Hindlimb muscle (tissue), 1 donor: Measurements from ENCODE around the gene RB1. TPM values are rescaled to one million over a fixed set of nuclear protein-coding genes. Genes with fewer than 3 reads are reported as not detected.
A peak's percentile ranks its signal among the peaks of the same experiment; 100 is the strongest.

Source experiments
- DNase-seq: peaks from one replicate; pipeline ENCODE4 v3.0.0-alpha.2; 2013
- polyA plus RNA-seq: library from polyadenylated mRNA; unstranded; fragments of 120-200 nt; gene quantifications from one replicate; pipeline ENCODE4 v1.2.1, GENCODE V29; 2013; ENCODE audit not compliant: insufficient read length

The RB1 gene
- polyA plus RNA-seq: 64.1 TPM

- DNase-seq: peak; percentile 93
Observed at GRCh38 chr13:48303359-48304142, at the start of gene RB1. Gene RB1 (plus strand): TSS chr13:48303751. CDS start chr13:48303913, 162 bp downstream.

GRCh38 chr13:48253849-48254248 is 49.7 kb upstream of the RB1 start:
- no peak for DNase-seq

- no peak for DNase-seq
Observed at GRCh38 chr13:48255090-48255489, 48.5 kb upstream of the RB1 start.

- DNase-seq: no peak
Observed at GRCh38 chr13:48255954-48256353, 47.6 kb upstream of the RB1 start.

- no peak for DNase-seq
Observed at GRCh38 chr13:48258002-48258401, 45.5 kb upstream of the RB1 start.

GRCh38 chr13:48258430-48258829 is 45.1 kb upstream of the RB1 start:
- no peak for DNase-seq

- DNase-seq: no peak
Observed at GRCh38 chr13:48260970-48261369, 42.6 kb upstream of the RB1 start.

GRCh38 chr13:48263196-48263595 is 40.4 kb upstream of the RB1 start:
- DNase-seq: no peak

GRCh38 chr13:48264058-48264457 is 39.5 kb upstream of the RB1 start:
- no peak for DNase-seq

- no peak for DNase-seq
Observed at GRCh38 chr13:48265217-48265815, 38.2 kb upstream of the RB1 start.

- no peak for DNase-seq
Observed at GRCh38 chr13:48266150-48266549, 37.4 kb upstream of the RB1 start.

- no peak for DNase-seq
Observed at GRCh38 chr13:48266701-48267639, 36.6 kb upstream of the RB1 start.

- DNase-seq: no peak
Observed at GRCh38 chr13:48268019-48268418, 35.5 kb upstream of the RB1 start.

GRCh38 chr13:48273346-48273745 is 30.2 kb upstream of the RB1 start:
- DNase-seq: no peak

GRCh38 chr13:48275507-48275906 is 28.0 kb upstream of the RB1 start:
- DNase-seq: no peak

GRCh38 chr13:48278806-48279205 is 24.7 kb upstream of the RB1 start:
- no peak for DNase-seq

GRCh38 chr13:48281556-48281955 is 22.0 kb upstream of the RB1 start:
- DNase-seq: no peak

GRCh38 chr13:48291730-48292129 is 11.8 kb upstream of the RB1 start:
- no peak for DNase-seq

- no peak for DNase-seq
Observed at GRCh38 chr13:48292650-48293049, 10.9 kb upstream of the RB1 start.

GRCh38 chr13:48294653-48295052 is 8.9 kb upstream of the RB1 start:
- DNase-seq: no peak

- no peak for DNase-seq
Observed at GRCh38 chr13:48295271-48295670, 8.3 kb upstream of the RB1 start.

- DNase-seq: no peak
Observed at GRCh38 chr13:48296528-48296927, 7.0 kb upstream of the RB1 start.

GRCh38 chr13:48297131-48297786 is 6.3 kb upstream of the RB1 start:
- no peak for DNase-seq
